GM21447 (cell line): ENCODE data around the gene GPATCH2.
"Not testable (repeated sequence)": the region's sequence is repeated elsewhere in the genome, so short reads cannot be mapped to it uniquely, and the experiment has no call there.

Experiments
- ATAC-seq: cut with Tn5 transposase; IDR thresholded peaks from one replicate; pipeline ENCODE4 v1.9.1; 2021; ENCODE audit not compliant: unreplicated experiment

The GPATCH2 gene

GRCh38 chr1:217526636-217527035 lies 104.3 kb downstream of the GPATCH2 start:
- no peak for ATAC-seq

- no peak for ATAC-seq
Measured at GRCh38 chr1:217525773-217526490, 105.0 kb downstream of the GPATCH2 start.

GRCh38 chr1:217524787-217525520 lies 105.9 kb downstream of the GPATCH2 start:
- no peak for ATAC-seq

- not testable (repeated sequence) for ATAC-seq
Measured at GRCh38 chr1:217523921-217524320, 107.0 kb downstream of the GPATCH2 start.

GRCh38 chr1:217522277-217522676 lies 108.6 kb downstream of the GPATCH2 start:
- no peak for ATAC-seq

GRCh38 chr1:217521317-217521716 lies 109.6 kb downstream of the GPATCH2 start:
- ATAC-seq = no peak

GRCh38 chr1:217506878-217507277 lies 124.0 kb downstream of the GPATCH2 start:
- ATAC-seq = no peak

- ATAC-seq = no peak
Measured at GRCh38 chr1:217498209-217498608, 132.7 kb downstream of the GPATCH2 start.

GRCh38 chr1:217495249-217495648 lies 135.6 kb downstream of the GPATCH2 start:
- ATAC-seq = peak; percentile 92

- peak; percentile 64 for ATAC-seq
Measured at GRCh38 chr1:217494767-217495166, 136.1 kb downstream of the GPATCH2 start.

- ATAC-seq = no peak
Measured at GRCh38 chr1:217493290-217493689, 137.6 kb downstream of the GPATCH2 start.

- no peak for ATAC-seq
Measured at GRCh38 chr1:217484871-217485270, 146.0 kb downstream of the GPATCH2 start.

GRCh38 chr1:217482356-217483102 lies 148.4 kb downstream of the GPATCH2 start:
- peak; percentile 99 for ATAC-seq

- ATAC-seq = no peak
Measured at GRCh38 chr1:217478450-217478849, 152.4 kb downstream of the GPATCH2 start.

- ATAC-seq = no peak
Measured at GRCh38 chr1:217472915-217473314, 158.0 kb downstream of the GPATCH2 start.

GRCh38 chr1:217471403-217471802 lies 159.5 kb downstream of the GPATCH2 start:
- ATAC-seq = no peak

- no peak for ATAC-seq
Measured at GRCh38 chr1:217469983-217470382, 160.9 kb downstream of the GPATCH2 start.

GRCh38 chr1:217465102-217465501 lies 165.8 kb downstream of the GPATCH2 start:
- no peak for ATAC-seq

GRCh38 chr1:217462666-217463065 lies 168.2 kb downstream of the GPATCH2 start:
- no peak for ATAC-seq

GRCh38 chr1:217462159-217462558 lies 168.7 kb downstream of the GPATCH2 start:
- no peak for ATAC-seq

GRCh38 chr1:217457016-217457415 lies 173.9 kb downstream of the GPATCH2 start:
- ATAC-seq = no peak

- ATAC-seq = no peak
Measured at GRCh38 chr1:217456261-217456660, 174.6 kb downstream of the GPATCH2 start.
